WTC11 (cell line): ENCODE results near the gene DDX39B. TPM values are rescaled to one million over a fixed set of nuclear protein-coding genes. Genes with fewer than 3 reads are reported as not detected.

Experiments
- ATAC-seq: fragments of 200-7000 bp; cut with Tn5 transposase; 2 replicates; pipeline ENCODE4 v1.10.0; 2021; ENCODE audit warnings: mild to moderate bottlenecking, moderate library complexity
- CTCF ChIA-PET: fragments of 300-600 bp; sonication (Branson Sonifier 250); formaldehyde crosslinking; loops from one replicate; lab custom pipeline; 2021; ENCODE audit warnings: antibody characterized with exemption; lab: Charles Lee
- POLR2A ChIA-PET: fragments of 350-600 bp; sonication (Branson Sonifier 250); formaldehyde crosslinking; loops from one replicate; lab custom pipeline; 2021; ENCODE audit warnings: antibody characterized with exemption; lab: Charles Lee
- DNase-seq: peaks from one replicate; pipeline ENCODE4 v3.0.0; 2021; ENCODE audit warnings: low spot score
- H3K27ac Mint-ChIP-seq: 2 replicates; pipeline ENCODE4 v1.8.0; 2021; ENCODE audit warnings: mixed read lengths
- H3K27me3 Mint-ChIP-seq: 2 replicates; pipeline ENCODE4 v1.8.0; 2021; ENCODE audit warnings: low read depth, mild to moderate bottlenecking, moderate library complexity, mixed read lengths
- H3K36me3 Mint-ChIP-seq: 2 replicates; pipeline ENCODE4 v1.8.0; 2021; ENCODE audit warnings: mixed read lengths
- H3K4me1 Mint-ChIP-seq: 2 replicates; pipeline ENCODE4 v1.8.0; 2022; ENCODE audit warnings: mixed read lengths
- H3K4me3 Mint-ChIP-seq: 2 replicates; pipeline ENCODE4 v1.8.0; 2021; ENCODE audit warnings: mild to moderate bottlenecking, moderate library complexity, mixed read lengths
- H3K9me3 Mint-ChIP-seq: 2 replicates; pipeline ENCODE4 v1.8.0; 2021; ENCODE audit warnings: mixed read lengths
- CREM ChIP-seq: sonication (generic); formaldehyde crosslinking; IDR thresholded peaks from 2 replicates; pipeline ENCODE4 v1.8.1; 2022; ENCODE audit warnings: mild to moderate bottlenecking, missing genetic modification reagents, moderate library complexity
- CTCF ChIP-seq: fragments of 200-600 bp; IDR thresholded peaks from 2 replicates; pipeline ENCODE4 v1.8.0; 2022; ENCODE audit warnings: antibody characterized with exemption
- E2F4 ChIP-seq: sonication (generic); formaldehyde crosslinking; IDR thresholded peaks from 2 replicates; pipeline ENCODE4 v1.8.1; 2022; ENCODE audit warnings: low read depth, mild to moderate bottlenecking, moderate library complexity, missing genetic modification reagents, borderline replicate concordance
- ERG ChIP-seq: fragments of 250-450 bp; sonication (Bioruptor Pico); IDR thresholded peaks from 2 replicates; pipeline ENCODE4 v1.8.0; 2021; ENCODE audit warnings: mild to moderate bottlenecking
- ESRRA ChIP-seq: sonication (generic); formaldehyde crosslinking; IDR thresholded peaks from 2 replicates; pipeline ENCODE4 v1.8.1; 2022; ENCODE audit warnings: mild to moderate bottlenecking, missing genetic modification reagents, borderline replicate concordance
- HMGA2 ChIP-seq: fragments of 250-450 bp; sonication (Bioruptor Pico); IDR thresholded peaks from 2 replicates; pipeline ENCODE4 v1.4.0; 2021; ENCODE audit warnings: mild to moderate bottlenecking, moderate library complexity
- IRF2 ChIP-seq: sonication (generic); formaldehyde crosslinking; IDR thresholded peaks from 2 replicates; pipeline ENCODE4 v1.8.0; 2022; ENCODE audit warnings: low read depth, missing genetic modification reagents, borderline replicate concordance
- MYBL2 ChIP-seq: sonication (generic); formaldehyde crosslinking; IDR thresholded peaks from 2 replicates; pipeline ENCODE4 v1.8.1; 2023; ENCODE audit warnings: mild to moderate bottlenecking, moderate library complexity, missing genetic modification reagents
- NFATC4 ChIP-seq: fragments of 250-450 bp; sonication (Bioruptor Pico); IDR thresholded peaks from 2 replicates; pipeline ENCODE4 v1.9.0; 2021; ENCODE audit warnings: mild to moderate bottlenecking
- NFYB ChIP-seq: sonication (generic); formaldehyde crosslinking; conservative IDR thresholded peaks from 2 replicates; pipeline ENCODE4 v1.8.0; 2022; ENCODE audit warnings: low read depth, missing genetic modification reagents
- SMAD4 ChIP-seq: sonication (generic); formaldehyde crosslinking; IDR thresholded peaks from 2 replicates; pipeline ENCODE4 v1.8.0; 2022; ENCODE audit warnings: mild to moderate bottlenecking, missing genetic modification reagents
- TEAD1 ChIP-seq: sonication (generic); formaldehyde crosslinking; IDR thresholded peaks from 2 replicates; pipeline ENCODE4 v1.8.0; 2022; ENCODE audit warnings: mild to moderate bottlenecking, missing genetic modification reagents
- TEAD4 ChIP-seq: sonication (generic); formaldehyde crosslinking; IDR thresholded peaks from 2 replicates; pipeline ENCODE4 v1.8.0; 2022; ENCODE audit warnings: mild to moderate bottlenecking, missing genetic modification reagents
- ZNF121 ChIP-seq: sonication (generic); formaldehyde crosslinking; IDR thresholded peaks from 2 replicates; pipeline ENCODE4 v1.8.0; 2023; ENCODE audit warnings: missing genetic modification reagents
- ZNF138 ChIP-seq: sonication (generic); formaldehyde crosslinking; conservative IDR thresholded peaks from 2 replicates; pipeline ENCODE4 v1.8.1; 2022; ENCODE audit warnings: mild to moderate bottlenecking, moderate library complexity, missing genetic modification reagents
- ZNF219 ChIP-seq: sonication (generic); formaldehyde crosslinking; IDR thresholded peaks from 2 replicates; pipeline ENCODE4 v1.8.0; 2023; ENCODE audit warnings: missing genetic modification reagents, mild to moderate bottlenecking, borderline replicate concordance
- ZNF281 ChIP-seq: sonication (generic); formaldehyde crosslinking; IDR thresholded peaks from 2 replicates; pipeline ENCODE4 v1.8.0; 2023; ENCODE audit warnings: mild to moderate bottlenecking, missing genetic modification reagents
- ZNF423 ChIP-seq: fragments of 250-450 bp; sonication (Bioruptor Pico); IDR thresholded peaks from 2 replicates; pipeline ENCODE4 v2.1.2; 2022; ENCODE audit warnings: mild to moderate bottlenecking, moderate library complexity
- total RNA-seq: library from RNA; stranded (reverse); gene quantifications from 3 replicates; pipeline ENCODE4 v1.2.3, GENCODE V29; 2021

The DDX39B gene
- total RNA-seq, 1 experiment from 2014 or later: 712 TPM

- H3K27ac Mint-ChIP-seq: peak overlapping the region; percentile 98
- CTCF ChIA-PET: interaction anchor here (0.9 to 4.8 kb wide), 2 partner anchors 12 to 58 kb away, joined by 4 to 23 read pairs; partner anchors contain the start of gene MCCD1
- H3K27me3 Mint-ChIP-seq: no peaks in the 10 kb centered on the region
- no peaks in the 10 kb centered on the region for H3K9me3 Mint-ChIP-seq
- peak overlapping the region; percentile 99 for H3K4me3 Mint-ChIP-seq
- TF ChIP-seq TEAD4 (CRISPR knock-in tag) (no peak), SMAD4 (no peak), HMGA2 (CRISPR knock-in tag) (no peak), ESRRA (CRISPR knock-in tag) (no peak), ZNF121 (no peak), NFATC4 (CRISPR knock-in tag) (no peak), MYBL2 (CRISPR knock-in tag) (no peak), NFYB (CRISPR knock-in tag) (no peak), E2F4 (no peak), ERG (CRISPR knock-in tag) (no peak), IRF2 (CRISPR knock-in tag) (no peak), CREM (no peak), ZNF281 (CRISPR knock-in tag) (no peak), ZNF219 (CRISPR knock-in tag) (no peak), CTCF (no peak), ZNF138 (no peak), TEAD1 (no peak)
- DNase-seq (no peak), ATAC-seq (no peak)
- POLR2A ChIA-PET: interaction anchor here (0.5 to 2.5 kb wide), 6 partner anchors 11 to 309 kb away, joined by 4 to 22 read pairs (median 6); partner anchors contain the start of genes MCCD1, MICB and PRRC2A
- H3K4me1 Mint-ChIP-seq: peaks cover 40% of the 10 kb centered on the region
- peaks cover 54% of the 10 kb centered on the region for H3K36me3 Mint-ChIP-seq
Observed at GRCh38 chr6:31540640-31541039, 1.2 kb downstream of the DDX39B start.

GRCh38 chr6:31538805-31539400 lies 2.9 kb downstream of the DDX39B start:
- peaks cover 42% of the 10 kb centered on the region for H3K4me1 Mint-ChIP-seq
- H3K4me3 Mint-ChIP-seq: peak overlapping the region; percentile 99
- H3K9me3 Mint-ChIP-seq: no peaks in the 10 kb centered on the region
- peak overlapping the region; percentile 89 for H3K27ac Mint-ChIP-seq
- CTCF ChIA-PET: interaction anchor here (0.5 kb wide), 1 partner anchor 10 kb away, joined by 5 read pairs; the partner anchor contains the start of gene MCCD1
- no peak for DNase-seq
- H3K36me3 Mint-ChIP-seq: peaks cover 71% of the 10 kb centered on the region
- no peaks in the 10 kb centered on the region for H3K27me3 Mint-ChIP-seq
- POLR2A ChIA-PET: interaction anchor here (1.1 kb wide), 1 partner anchor 100 kb away, joined by 3 read pairs; no protein-coding TSS in a partner anchor
- no peak for TF ChIP-seq ZNF423 (CRISPR knock-in tag)
- no peak for TF ChIP-seq NFATC4 (CRISPR knock-in tag)
- TF ChIP-seq, all 79 proteins: peak for 0
- ATAC-seq: no peak
